Measurements from ENCODE around the gene CERS6.

DNA sequence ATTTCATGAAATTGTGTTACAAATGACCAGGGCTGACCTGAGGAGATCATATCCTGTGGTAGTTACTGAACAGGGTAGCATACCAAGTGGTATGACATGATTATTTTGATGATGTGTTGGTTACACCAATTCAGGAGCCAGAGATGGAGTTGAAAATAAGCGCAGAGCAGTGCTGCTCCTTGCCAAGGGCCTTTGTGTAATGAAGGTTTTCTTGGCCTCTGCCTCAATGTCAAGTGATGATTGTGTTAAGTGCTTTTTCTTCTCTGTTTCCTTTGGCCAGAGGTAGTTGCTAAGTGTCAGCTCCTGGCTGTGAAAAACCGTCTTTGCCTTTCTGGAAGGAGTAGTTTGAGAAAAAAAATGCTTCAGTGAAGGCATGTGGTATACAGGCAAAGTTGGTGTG, 131.2 kb downstream of the CERS6 start:
- TF ChIP-seq POLR2A (IDR thresholded peaks at IDR 0.05) = no peak
- TF ChIP-seq, protein P1, sequence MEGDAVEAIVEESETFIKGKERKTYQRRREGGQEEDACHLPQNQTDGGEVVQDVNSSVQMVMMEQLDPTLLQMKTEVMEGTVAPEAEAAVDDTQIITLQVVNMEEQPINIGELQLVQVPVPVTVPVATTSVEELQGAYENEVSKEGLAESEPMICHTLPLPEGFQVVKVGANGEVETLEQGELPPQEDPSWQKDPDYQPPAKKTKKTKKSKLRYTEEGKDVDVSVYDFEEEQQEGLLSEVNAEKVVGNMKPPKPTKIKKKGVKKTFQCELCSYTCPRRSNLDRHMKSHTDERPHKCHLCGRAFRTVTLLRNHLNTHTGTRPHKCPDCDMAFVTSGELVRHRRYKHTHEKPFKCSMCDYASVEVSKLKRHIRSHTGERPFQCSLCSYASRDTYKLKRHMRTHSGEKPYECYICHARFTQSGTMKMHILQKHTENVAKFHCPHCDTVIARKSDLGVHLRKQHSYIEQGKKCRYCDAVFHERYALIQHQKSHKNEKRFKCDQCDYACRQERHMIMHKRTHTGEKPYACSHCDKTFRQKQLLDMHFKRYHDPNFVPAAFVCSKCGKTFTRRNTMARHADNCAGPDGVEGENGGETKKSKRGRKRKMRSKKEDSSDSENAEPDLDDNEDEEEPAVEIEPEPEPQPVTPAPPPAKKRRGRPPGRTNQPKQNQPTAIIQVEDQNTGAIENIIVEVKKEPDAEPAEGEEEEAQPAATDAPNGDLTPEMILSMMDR (IDR thresholded peaks at IDR 0.05) = no peak

Data from esophagus squamous epithelium (tissue), 4 donors.